Gastroesophageal sphincter (tissue), 3 donors: ENCODE data around the gene MRPS12.

ENCODE experiments used
- EP300 ChIP-seq: sonication (generic); formaldehyde crosslinking; IDR thresholded peaks from one replicate; pipeline ENCODE4 v1.6.1; 2017; ENCODE audit warnings: antibody characterized with exemption, mild to moderate bottlenecking
- POLR2A ChIP-seq, 2 donors: fragments of 450-650 bp; IDR thresholded peaks; one replicate each; pipeline ENCODE4 v1.6.1; 2017; ENCODE audit warnings: antibody characterized with exemption in 2 of 2, mild to moderate bottlenecking in 2 of 2, moderate library complexity in 1 of 2
- TF ChIP-seq, protein P1 (sequence below), 4 experiments: fragments of 200-600 bp in 2 of 4; fragments of 450-650 bp in 2 of 4; sonication (generic) in 1 of 4; IDR thresholded peaks; one replicate each; pipeline ENCODE4 v1.5.1; 2017 to 2019; ENCODE audit warnings: antibody characterized with exemption in 4 of 4, mild to moderate bottlenecking in 2 of 4, moderate library complexity in 2 of 4

DNA sequence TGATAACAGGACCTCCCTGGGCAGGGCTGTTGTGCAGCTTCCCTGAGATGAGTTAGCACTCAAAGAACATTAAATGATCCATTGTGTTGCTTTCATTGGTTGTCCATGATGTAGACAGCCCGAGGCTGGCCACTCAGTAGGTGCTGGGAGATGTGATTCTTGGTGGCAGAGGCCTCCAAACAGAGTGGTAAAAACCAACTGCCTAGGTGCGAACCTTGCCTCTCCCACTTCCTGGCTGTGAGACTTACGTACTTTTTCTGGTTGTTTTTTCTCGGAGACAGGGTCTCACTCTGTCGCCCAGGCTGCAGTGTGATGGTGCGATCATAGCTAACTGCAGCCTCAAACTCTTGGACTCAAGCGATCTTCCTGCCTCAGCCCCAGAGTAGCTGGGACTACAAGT is 6.4 kb upstream of the MRPS12 start:
- TF ChIP-seq, protein P1, sequence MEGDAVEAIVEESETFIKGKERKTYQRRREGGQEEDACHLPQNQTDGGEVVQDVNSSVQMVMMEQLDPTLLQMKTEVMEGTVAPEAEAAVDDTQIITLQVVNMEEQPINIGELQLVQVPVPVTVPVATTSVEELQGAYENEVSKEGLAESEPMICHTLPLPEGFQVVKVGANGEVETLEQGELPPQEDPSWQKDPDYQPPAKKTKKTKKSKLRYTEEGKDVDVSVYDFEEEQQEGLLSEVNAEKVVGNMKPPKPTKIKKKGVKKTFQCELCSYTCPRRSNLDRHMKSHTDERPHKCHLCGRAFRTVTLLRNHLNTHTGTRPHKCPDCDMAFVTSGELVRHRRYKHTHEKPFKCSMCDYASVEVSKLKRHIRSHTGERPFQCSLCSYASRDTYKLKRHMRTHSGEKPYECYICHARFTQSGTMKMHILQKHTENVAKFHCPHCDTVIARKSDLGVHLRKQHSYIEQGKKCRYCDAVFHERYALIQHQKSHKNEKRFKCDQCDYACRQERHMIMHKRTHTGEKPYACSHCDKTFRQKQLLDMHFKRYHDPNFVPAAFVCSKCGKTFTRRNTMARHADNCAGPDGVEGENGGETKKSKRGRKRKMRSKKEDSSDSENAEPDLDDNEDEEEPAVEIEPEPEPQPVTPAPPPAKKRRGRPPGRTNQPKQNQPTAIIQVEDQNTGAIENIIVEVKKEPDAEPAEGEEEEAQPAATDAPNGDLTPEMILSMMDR (IDR thresholded peaks at IDR 0.05) = no peak
- TF ChIP-seq POLR2A (IDR thresholded peaks at IDR 0.05) (no peak), EP300 (no peak)
